H9 (cell line): ENCODE results near the gene USP17L29. TPM values are rescaled to one million over a fixed set of nuclear protein-coding genes. Genes with fewer than 3 reads are reported as not detected.

Experiments used
- total RNA-seq: library from RNA; stranded (reverse); gene quantifications from 2 replicates; pipeline ENCODE4 v1.2.1, GENCODE V29; 2021

USP17L29 gene
- total RNA-seq, 1 experiment from 2014 or later: not detected

Other genes with a start within 250 kb of the USP17L29 start
- gene FAM90A26, start 183.2 kb upstream of the USP17L29 start, total RNA-seq: not detected in 2 replicates
- gene USP17L10, start 143.0 kb upstream of the USP17L29 start, total RNA-seq: not detected in 2 replicates
- not detected in 2 replicates for gene USP17L11, start 138.2 kb upstream of the USP17L29 start, total RNA-seq
- gene USP17L12, start 133.5 kb upstream of the USP17L29 start, total RNA-seq: not detected in 2 replicates
- not detected in 2 replicates for gene USP17L13, start 128.7 kb upstream of the USP17L29 start, total RNA-seq
- not detected in 2 replicates for gene USP17L15, start 119.3 kb upstream of the USP17L29 start, total RNA-seq
- gene USP17L17, start 109.8 kb upstream of the USP17L29 start, total RNA-seq: not detected in 2 replicates
- gene USP17L18, start 105.0 kb upstream of the USP17L29 start, total RNA-seq: not detected in 2 replicates
- gene USP17L19, start 100.3 kb upstream of the USP17L29 start, total RNA-seq: not detected in 2 replicates
- gene USP17L20, start 95.5 kb upstream of the USP17L29 start, total RNA-seq: not detected in 2 replicates
- not detected in 2 replicates for gene USP17L21, start 90.8 kb upstream of the USP17L29 start, total RNA-seq
- gene USP17L22, start 86.0 kb upstream of the USP17L29 start, total RNA-seq: not detected in 2 replicates
- gene USP17L24, start 28.5 kb upstream of the USP17L29 start, total RNA-seq: not detected in 2 replicates
- gene USP17L25, start 23.7 kb upstream of the USP17L29 start, total RNA-seq: not detected in 2 replicates
- not detected in 2 replicates for gene USP17L26, start 19.0 kb upstream of the USP17L29 start, total RNA-seq
- gene USP17L5, start 14.2 kb upstream of the USP17L29 start, total RNA-seq: not detected in 2 replicates
- gene USP17L27, start 9.5 kb upstream of the USP17L29 start, total RNA-seq: not detected in 2 replicates
- not detected in 2 replicates for gene USP17L28, start 4.7 kb upstream of the USP17L29 start, total RNA-seq
- not detected in 2 replicates for gene USP17L30, start 9.5 kb downstream of the USP17L29 start, total RNA-seq
- not detected in 2 replicates for gene DEFB131A, start 90.8 kb downstream of the USP17L29 start, total RNA-seq